Inferior parietal cortex (tissue), 1 donor: Measurements from ENCODE around the gene ELMO3.

Source experiments
- DNase-seq: peaks from one replicate; pipeline ENCODE4 v3.0.0-alpha.2; 2016; ENCODE audit errors: extremely low spot score

ELMO3 gene

GRCh38 chr16:67215706-67216105, 16.8 kb downstream of the ELMO3 start:
- DNase-seq, result no peak

DNA sequence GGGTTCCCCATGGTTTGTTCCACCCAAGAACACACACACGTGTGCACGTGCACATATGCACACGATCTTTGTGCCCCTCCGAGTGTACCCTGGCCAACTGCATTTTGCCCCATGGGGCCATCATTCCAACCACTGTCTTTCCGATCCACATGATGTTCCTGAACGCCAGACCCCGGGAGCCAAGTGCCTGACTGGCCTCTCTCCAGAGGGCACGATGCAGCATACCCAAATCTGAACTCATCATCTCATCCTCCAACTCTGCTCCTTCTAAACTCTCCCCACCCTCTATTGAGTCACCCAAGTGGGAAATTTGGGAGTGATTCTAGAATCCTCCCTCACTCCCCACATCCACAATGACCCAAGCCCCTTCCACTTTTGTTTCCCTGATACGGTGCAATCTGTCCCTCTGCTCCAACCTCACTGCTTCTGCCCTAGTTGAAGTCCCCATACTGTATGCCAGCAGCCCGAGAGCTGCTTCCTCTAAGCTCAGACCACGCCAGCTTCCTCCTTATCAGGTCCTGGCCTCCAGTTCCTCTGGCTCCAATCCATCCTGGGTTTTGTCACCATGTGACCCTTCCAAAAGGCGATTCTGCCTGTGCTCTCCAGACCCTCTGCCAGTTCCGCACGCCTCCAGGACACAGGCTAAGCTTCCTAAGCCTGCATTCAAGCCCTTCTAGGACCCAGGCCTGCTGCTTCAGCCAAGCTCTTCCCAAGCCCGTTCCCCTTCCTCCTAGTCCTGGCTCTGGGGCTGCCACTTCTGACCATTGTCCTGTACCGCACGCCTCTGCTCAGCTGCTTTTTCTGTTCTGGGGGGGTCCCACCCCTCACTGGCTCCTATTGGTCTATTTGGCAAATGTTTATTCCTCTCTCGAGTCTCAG, 17.9 kb downstream of the ELMO3 start:
- DNase-seq, result peak; percentile 25

- DNase-seq, result no peak
Measured at GRCh38 chr16:67223992-67224391, 25.1 kb downstream of the ELMO3 start.

DNA sequence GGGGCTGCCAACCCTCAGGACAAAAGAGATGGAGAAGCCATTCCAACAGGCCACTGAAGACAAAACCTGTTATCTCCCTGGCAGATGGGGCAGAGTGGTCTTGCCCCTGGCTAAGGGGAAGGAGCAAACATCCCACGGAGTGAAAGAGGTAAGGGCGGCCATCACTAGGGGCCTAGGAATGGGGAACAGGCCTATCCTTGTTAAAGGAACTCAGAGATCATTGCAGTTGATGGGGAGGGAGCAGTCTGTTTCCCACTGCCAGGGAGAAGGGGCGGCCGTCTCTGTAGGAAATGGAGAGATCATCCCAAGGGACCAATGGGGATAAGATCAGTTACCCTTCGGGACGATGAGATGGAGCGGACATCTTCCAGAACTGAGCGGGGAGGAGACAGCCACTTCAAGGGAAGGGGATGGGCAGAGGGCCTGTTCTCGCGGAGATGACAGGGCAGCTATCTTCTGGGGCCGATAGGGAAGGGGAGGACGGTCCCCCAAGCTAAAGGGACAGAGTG, 27.4 kb downstream of the ELMO3 start:
- no peak for DNase-seq

- peak; percentile 99 for DNase-seq
Measured at GRCh38 chr16:67226804-67227566, 28.1 kb downstream of the ELMO3 start, which contains the start of gene TMEM208. TSS of gene TMEM208 (plus strand) at chr16:67227130. CDS start at chr16:67227219, 89 bp downstream.

DNA sequence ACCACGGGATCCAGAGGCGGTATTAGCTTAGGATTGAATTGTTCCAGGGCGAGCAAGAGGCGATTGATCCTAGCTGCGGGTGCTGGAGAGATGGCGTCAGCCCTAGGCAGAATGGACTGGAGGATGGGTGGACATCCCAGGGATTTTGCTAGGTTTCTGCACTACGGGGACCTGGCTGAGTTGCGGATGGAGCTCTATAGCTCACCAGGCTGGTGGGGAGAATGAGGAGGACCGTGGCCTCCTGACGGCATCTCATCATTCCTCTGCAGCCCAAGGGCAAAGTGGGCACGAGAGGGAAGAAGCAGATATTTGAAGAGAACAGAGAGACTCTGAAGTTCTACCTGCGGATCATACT, 28.6 kb downstream of the ELMO3 start:
- DNase-seq, result no peak

DNA sequence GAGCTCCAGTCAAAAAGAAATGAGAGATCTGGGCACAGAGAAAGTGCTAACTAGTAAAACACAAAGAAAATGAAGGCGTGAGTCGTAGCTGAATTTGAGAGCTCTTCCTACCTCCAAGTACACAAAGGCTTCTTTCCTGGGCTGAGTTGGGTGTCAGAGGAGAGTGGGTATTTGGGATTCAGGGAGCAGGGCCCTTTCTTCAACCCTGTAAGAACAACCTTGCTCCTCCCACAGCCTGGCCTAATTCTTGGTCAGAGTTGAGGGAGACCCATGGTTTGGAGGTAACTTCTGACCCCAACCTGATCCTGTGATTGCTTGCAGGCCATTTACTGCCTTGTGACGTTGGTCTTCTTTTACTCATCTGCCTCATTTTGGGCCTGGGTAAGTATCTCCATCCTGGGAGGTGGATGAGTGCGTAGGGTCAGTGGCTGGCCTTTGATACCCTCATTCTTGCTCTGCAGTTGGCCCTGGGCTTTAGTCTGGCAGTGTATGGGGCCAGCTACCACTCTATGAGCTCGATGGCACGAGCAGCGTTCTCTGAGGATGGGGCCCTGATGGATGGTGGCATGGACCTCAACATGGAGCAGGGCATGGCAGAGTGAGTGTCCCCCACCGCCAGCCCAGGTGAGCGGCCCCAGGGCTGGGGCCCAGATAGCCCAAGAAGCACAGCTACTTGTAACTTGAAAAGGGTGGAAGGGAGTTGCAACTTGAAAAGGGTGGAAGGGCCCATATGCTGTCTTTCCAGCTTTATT, 29.3 kb downstream of the ELMO3 start:
- no peak for DNase-seq

DNA sequence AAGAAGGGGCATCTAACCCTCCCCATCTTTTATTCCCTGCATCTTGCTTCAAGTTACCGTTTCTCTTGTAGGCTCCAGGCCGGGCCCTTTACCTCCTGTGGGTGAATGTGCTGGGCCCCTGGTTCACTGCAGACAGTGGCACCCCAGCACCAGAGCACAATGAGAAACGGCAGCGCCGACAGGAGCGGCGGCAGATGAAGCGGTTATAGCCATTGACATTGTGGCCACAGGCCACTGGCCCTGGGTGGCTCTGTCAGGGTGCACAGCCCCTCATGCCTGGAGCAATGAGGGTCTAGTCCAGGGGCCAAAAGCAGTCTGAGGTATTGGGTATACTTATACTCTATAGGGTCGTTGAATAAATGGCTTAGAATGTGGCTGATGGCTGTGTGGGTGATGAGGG, 30.0 kb downstream of the ELMO3 start:
- DNase-seq, result no peak

DNA sequence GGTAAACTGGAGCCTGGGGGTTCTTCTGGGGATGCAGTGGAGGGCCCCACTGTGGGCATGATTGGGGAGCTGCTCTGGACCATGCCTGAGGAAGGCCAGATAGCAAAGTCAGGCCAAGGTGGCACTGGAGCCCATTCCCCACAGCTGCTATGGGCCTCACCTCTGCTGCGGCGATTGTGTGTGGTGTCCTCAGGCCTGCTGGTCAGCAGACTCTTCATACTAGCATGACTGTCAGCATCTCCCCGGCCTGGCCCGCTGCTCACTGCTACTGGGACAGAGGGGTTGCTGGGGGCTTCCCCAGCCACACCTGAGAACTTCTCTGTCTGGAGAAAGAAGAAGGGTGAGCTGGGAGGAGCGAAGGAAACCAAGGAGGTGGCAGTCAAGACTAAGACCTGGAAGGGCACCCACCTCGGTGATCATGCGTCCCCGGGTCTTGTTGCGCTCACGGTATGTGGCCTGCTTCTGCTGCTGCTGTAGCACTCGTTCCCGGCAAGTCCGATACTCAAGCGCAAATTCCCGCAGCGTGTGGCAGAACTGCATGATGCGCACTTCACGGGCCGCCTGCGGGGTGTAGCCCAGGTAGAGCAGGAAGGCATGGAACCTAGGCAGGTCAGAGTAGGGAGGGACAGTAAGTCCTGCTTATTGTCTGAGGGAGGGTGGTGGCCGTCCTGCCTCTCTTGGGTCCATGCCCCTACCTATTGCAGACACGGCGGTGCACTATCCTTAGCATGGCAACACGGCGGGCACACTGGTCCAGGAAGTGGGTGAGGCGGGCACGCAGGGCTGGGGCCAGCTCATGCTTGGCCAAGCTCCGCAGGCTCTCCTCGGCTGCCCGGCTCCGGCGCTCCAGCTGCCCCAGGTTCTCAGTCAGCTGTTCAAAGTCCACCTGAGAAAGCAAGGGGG, 31.2 kb downstream of the ELMO3 start:
- DNase-seq, result no peak

DNA sequence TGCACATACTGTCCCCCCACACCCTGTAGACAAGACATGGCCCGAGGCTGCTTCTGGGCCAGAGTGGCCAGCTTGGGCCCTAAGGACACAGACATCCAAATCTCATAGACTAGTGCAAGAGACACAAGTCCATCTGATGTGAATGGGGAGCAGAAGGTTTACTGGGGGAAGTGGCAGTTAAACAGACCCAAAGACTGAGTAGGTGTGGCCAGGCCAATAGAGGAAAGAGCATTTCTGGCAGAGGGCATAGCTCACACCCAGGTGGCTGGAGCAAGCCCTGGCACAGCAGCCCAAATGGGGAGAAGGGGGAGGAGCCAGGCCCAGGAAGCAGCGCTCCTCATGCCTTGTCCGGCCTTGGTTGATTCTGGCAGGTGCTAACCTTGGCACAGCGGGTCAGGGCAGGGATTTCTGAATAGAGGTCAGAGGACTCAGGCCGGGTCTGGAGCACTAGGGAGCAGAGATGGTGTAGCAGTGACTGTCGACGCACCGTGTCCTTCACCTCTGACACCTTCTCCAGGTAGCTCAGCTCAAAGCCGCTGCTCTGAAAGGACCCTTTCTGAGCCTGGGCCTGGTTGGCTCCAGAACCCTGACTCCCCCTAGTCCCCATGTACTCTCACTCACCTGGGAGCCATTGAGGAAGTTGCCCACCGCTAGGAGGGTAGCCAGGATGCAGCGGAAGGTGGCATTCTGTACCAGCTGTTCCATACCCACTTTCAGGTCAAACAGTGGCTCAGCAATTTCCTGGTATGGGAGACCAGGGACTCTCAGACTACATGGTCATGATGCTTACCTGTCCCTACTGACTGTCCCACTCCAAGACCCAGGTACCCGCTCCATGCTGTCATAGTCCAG, 32.1 kb downstream of the ELMO3 start:
- DNase-seq, result no peak

GRCh38 chr16:67233596-67233995, 34.7 kb downstream of the ELMO3 start:
- DNase-seq, result no peak

DNA sequence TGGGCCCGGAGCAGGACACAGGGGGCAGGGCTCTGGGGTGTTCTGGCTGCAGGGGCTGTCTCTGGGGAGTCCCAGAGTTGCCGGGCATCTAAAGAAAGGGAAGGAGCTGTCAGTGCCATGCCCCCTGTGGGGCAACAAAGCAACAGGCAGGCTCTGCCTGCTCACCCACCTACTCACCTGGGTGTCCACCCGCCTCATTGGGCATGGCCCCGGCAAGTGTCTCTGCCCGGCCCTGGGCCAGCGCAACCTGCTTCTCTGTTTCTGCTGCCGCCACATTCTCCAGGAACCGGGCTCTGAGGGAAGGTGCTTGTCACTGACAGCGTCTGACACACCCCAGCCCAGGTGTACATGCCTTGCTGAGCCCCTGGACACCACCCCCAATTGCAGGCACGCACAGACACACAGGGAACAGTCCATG, 35.3 kb downstream of the ELMO3 start:
- DNase-seq, result no peak

GRCh38 chr16:67235816-67236562, 37.1 kb downstream of the ELMO3 start:
- no peak for DNase-seq

- no peak for DNase-seq
Measured at GRCh38 chr16:67236563-67237395, 37.8 kb downstream of the ELMO3 start.

DNA sequence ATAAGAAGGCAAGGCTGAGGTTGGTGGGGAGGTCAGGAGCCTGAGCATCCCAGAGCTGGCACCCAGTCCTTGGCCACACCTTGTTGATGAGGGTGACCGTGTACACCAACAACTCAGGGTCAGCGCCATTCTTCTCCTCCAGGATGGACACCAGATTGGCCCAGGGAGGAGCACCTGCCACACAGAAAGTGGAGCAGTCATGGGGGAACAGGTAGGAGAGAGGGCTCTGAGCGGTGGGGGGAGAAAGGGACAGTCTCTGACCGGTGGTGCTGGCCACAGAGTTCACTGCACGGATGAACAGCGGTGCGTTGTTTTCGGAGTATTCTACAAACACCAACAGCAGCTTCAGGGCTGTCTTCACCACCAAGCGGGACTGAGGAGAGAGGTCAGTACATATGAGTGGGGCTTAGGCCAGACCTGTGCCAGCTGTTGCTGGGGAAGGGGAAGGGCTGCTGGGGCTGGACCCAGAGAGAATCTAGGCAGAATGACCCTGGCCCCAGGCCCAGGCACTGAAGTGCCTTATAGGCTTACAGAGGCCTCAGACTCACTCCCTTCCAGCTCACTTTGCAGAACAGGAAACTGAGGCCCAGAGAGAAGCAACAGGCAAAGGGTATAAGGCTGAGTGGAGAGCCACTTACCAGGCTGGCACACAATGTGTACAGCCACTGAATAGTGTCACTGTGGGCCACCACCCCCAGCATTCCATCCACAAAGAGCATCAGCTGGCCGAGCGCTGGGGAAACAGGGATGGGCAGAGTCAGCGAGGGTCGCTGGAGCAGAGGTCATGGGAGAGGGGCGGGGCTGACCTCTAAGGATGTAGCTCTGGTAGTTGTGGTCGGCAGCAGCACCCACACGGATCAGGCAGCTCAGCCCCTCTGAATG, 38.7 kb downstream of the ELMO3 start:
- DNase-seq, result no peak

- no peak for DNase-seq
Measured at GRCh38 chr16:67238278-67238575, 39.3 kb downstream of the ELMO3 start.

DNA sequence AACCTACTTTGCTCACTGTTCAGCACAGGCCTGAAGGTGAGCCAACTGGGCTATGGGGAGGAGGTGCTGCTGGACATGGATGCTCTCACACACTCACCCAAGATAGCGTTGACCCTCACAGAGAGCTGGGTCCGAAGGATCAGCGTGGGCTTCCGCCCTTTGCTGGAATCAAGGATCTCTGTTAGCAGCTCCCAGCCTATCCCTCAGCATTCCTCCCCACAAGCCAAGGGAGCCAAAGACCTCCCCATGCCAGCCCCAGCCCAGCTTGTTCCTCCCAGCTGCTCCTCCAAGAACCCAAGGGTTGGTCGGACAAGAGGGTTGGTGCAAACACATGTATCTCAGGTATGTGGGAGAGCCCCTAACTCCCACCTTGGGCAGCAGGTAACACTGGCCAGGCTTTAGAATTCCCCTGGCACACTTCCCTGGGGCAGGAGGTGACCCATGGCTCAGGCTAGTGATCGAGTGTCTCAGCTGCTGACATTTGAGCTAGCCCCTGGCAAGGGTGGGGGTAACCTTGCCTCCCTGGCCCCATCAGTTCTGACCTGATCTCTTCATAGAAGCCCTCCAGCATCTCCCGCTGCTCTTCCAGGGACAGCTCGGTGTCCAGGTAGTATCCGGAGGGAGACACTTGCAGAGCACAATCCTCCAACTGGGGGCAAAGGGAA, 40.0 kb downstream of the ELMO3 start:
- DNase-seq, result no peak
